ENCODE results near the gene SLC6A11. TPM values are rescaled to one million over a fixed set of nuclear protein-coding genes. Genes with fewer than 3 reads are reported as not detected.

The SLC6A11 gene
- total and polyA plus RNA-seq, 2 of the 13 experiments (the other 11 are each of a cell fraction or from before 2014, with no cell fraction given) = 17.9 to 34.5 TPM

DNA sequence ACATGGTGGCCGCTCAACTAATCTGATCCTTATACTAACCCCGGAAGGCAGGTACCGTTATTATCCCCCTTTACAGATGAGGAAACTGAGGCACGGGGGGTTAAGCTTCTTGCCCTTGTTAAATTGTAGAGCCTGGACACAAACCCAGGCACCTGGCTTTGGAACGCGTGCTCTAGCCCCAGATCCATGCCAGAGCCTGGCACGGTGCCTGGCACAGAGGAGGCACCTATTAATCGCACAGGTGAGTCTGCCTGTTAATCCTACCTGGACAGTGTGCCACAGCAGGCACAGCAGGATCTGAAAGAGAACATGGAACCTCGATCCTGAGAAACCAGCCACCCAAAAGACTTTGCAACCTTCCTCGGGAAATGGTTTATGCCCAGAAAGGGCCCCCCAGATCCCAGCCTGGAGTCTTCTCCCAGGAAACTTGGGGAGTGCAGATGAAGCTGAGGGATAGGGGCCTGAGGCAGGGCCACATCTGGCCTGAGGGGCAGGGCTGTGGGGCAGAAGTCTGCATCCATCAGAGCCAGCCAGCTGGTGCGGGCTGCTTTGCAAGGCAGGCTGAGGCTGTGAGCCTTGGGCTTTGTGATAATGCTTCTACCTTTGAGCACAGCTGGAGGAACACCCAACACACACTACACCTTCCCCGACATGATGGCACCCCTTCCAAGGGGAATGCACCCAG is 121.3 kb downstream of the SLC6A11 start (continued):
- TF ChIP-seq, protein P1, sequence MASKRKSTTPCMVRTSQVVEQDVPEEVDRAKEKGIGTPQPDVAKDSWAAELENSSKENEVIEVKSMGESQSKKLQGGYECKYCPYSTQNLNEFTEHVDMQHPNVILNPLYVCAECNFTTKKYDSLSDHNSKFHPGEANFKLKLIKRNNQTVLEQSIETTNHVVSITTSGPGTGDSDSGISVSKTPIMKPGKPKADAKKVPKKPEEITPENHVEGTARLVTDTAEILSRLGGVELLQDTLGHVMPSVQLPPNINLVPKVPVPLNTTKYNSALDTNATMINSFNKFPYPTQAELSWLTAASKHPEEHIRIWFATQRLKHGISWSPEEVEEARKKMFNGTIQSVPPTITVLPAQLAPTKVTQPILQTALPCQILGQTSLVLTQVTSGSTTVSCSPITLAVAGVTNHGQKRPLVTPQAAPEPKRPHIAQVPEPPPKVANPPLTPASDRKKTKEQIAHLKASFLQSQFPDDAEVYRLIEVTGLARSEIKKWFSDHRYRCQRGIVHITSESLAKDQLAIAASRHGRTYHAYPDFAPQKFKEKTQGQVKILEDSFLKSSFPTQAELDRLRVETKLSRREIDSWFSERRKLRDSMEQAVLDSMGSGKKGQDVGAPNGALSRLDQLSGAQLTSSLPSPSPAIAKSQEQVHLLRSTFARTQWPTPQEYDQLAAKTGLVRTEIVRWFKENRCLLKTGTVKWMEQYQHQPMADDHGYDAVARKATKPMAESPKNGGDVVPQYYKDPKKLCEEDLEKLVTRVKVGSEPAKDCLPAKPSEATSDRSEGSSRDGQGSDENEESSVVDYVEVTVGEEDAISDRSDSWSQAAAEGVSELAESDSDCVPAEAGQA (IDR thresholded peaks at IDR 0.05; ENCODE audit: low read depth) = no peak
- TF ChIP-seq, protein P1 (CRISPR knock-in tag; IDR thresholded peaks at IDR 0.05; ENCODE audit: borderline replicate concordance) = no peak
- TF ChIP-seq PCBP2 (optimal IDR thresholded peaks at IDR 0.05; ENCODE audit: low read depth, low read length, poor library complexity, severe bottlenecking) (no peak), DNMT3B (CRISPR knock-in tag; conservative IDR thresholded peaks at IDR 0.05) (no peak)
- TF ChIP-seq, protein P2, sequence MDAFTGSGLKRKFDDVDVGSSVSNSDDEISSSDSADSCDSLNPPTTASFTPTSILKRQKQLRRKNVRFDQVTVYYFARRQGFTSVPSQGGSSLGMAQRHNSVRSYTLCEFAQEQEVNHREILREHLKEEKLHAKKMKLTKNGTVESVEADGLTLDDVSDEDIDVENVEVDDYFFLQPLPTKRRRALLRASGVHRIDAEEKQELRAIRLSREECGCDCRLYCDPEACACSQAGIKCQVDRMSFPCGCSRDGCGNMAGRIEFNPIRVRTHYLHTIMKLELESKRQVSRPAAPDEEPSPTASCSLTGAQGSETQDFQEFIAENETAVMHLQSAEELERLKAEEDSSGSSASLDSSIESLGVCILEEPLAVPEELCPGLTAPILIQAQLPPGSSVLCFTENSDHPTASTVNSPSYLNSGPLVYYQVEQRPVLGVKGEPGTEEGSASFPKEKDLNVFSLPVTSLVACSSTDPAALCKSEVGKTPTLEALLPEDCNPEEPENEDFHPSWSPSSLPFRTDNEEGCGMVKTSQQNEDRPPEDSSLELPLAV (CRISPR knock-in tag; conservative IDR thresholded peaks at IDR 0.05; ENCODE audit: low read depth) = no peak

Data from HepG2 (cell line).